HepG2 (cell line): ENCODE measurements around the gene DOCK11. TPM values are rescaled to one million over a fixed set of nuclear protein-coding genes. Genes with fewer than 3 reads are reported as not detected.

Experiments
- ATAC-seq: fragments of 200-7000 bp; cut with Tn5 transposase; 3 replicates; pipeline ENCODE4 v1.9.1; 2020; ENCODE audit warnings: mild to moderate bottlenecking, moderate library complexity
- BruUV-seq: library from RNA; stranded (reverse); fragments of 400-500 nt; replicated peaks from 2 replicates; lab custom pipeline; 2021; lab: Mats Ljungman, UMichigan
- CTCF ChIA-PET: fragments of 300-600 bp; formaldehyde crosslinking; extraction: SDS; loops from one replicate; lab custom pipeline; 2021; ENCODE audit warnings: low total read pairs, inconsistent platforms, low intra/inter-chr PET ratio; lab: Yijun Ruan, JAX
- POLR2A ChIA-PET: fragments of 350-600 bp; sonication (Branson Sonifier 250); formaldehyde crosslinking; loops from one replicate; lab custom pipeline; 2020; ENCODE audit warnings: antibody characterized with exemption, inconsistent platforms; lab: Yijun Ruan, JAX
- DNase-seq: peaks from one replicate; pipeline ENCODE4 v3.0.0-alpha.2; 2015; ENCODE audit warnings: low spot score
- FAIRE-seq: peaks from 3 replicates; lab custom pipeline; 2011; peaks lifted over from hg19 to GRCh38; lab: Jason Lieb, UNC
- H2AFZ ChIP-seq: one replicate; pipeline ENCODE4 v1.6.1; 2011; ENCODE audit warnings: low read length, inconsistent platforms
- H3K27ac ChIP-seq: fragments of 300-600 bp; 3 replicates; pipeline ENCODE4 v1.8.0; 2011; ENCODE audit warnings: mixed run types, mild to moderate bottlenecking, mixed read lengths, low read length, inconsistent platforms; ENCODE audit not compliant: insufficient read depth; ENCODE audit errors: extremely low read length
- H3K27me3 ChIP-seq, 2 experiments: fragments of 200-600 bp in 1 of 2; 2 replicates in 1 of 2; 3 replicates in 1 of 2; pipeline versions ENCODE4 v1.6.0 to v1.8.0; 2011; ENCODE audit warnings: low read length in 2 of 2, mild to moderate bottlenecking in 2 of 2, moderate library complexity in 2 of 2, inconsistent platforms in 1 of 2; ENCODE audit not compliant: insufficient read depth in 2 of 2, control insufficient read depth in 1 of 2
- H3K36me3 ChIP-seq, 2 experiments: fragments of 200-600 bp in 1 of 2; replicated peaks in 1 of 2; 2 replicates in 1 of 2; 3 replicates in 1 of 2; pipeline versions ENCODE4 v1.5.1 to v1.8.0; 2011; ENCODE audit warnings: low read length in 2 of 2, inconsistent platforms in 1 of 2; ENCODE audit not compliant: insufficient read depth in 2 of 2, control insufficient read depth in 1 of 2
- H3K4me1 ChIP-seq: 2 replicates; pipeline ENCODE4 v1.5.1; 2012; ENCODE audit warnings: low read length, inconsistent platforms; ENCODE audit not compliant: insufficient read depth
- H3K4me2 ChIP-seq: 2 replicates; pipeline ENCODE4 v1.6.0; 2011; ENCODE audit warnings: low read depth, low read length, inconsistent platforms
- H3K4me3 ChIP-seq, 3 experiments: fragments of 200-600 bp in 1 of 3; sonication (generic), shearing (Covaris generic) in 1 of 3; replicated peaks in 1 of 3; 2 replicates each; pipeline ENCODE4 v1.5.1; 2011 to 2016; ENCODE audit warnings: low read length in 3 of 3, inconsistent platforms in 2 of 3, low read depth in 2 of 3, mild to moderate bottlenecking in 2 of 3, control low read depth in 1 of 3, mixed read lengths in 1 of 3; ENCODE audit not compliant: insufficient read depth in 1 of 3
- H3K79me2 ChIP-seq: one replicate; pipeline ENCODE4 v1.6.1; 2011; ENCODE audit warnings: low read length, inconsistent platforms; ENCODE audit not compliant: insufficient read depth
- H3K9ac ChIP-seq: 2 replicates; pipeline ENCODE4 v1.6.0; 2011; ENCODE audit warnings: mild to moderate bottlenecking, low read depth, low read length, inconsistent platforms; ENCODE audit not compliant: insufficient read depth
- H3K9me3 ChIP-seq: 2 replicates; pipeline ENCODE4 v1.5.1; 2012; ENCODE audit warnings: mild to moderate bottlenecking, low read length
- H4K20me1 ChIP-seq: 2 replicates; pipeline ENCODE4 v1.6.0; 2011; ENCODE audit warnings: inconsistent platforms, mild to moderate bottlenecking, low read length, moderate library complexity; ENCODE audit not compliant: insufficient read depth
- CHCHD3 ChIP-seq: sonication (generic); formaldehyde crosslinking; IDR thresholded peaks from 2 replicates; pipeline ENCODE4 v1.8.0; 2022; ENCODE audit warnings: mild to moderate bottlenecking, missing genetic modification reagents, moderate library complexity
- E2F2 ChIP-seq: sonication (generic); formaldehyde crosslinking; IDR thresholded peaks from 2 replicates; pipeline ENCODE4 v1.4.0; 2020; ENCODE audit warnings: missing genetic modification reagents, borderline replicate concordance
- ELF4 ChIP-seq: sonication (generic); formaldehyde crosslinking; IDR thresholded peaks from 2 replicates; pipeline ENCODE4 v1.5.0; 2020; ENCODE audit warnings: missing genetic modification reagents, mild to moderate bottlenecking, moderate library complexity, borderline replicate concordance
- JUNB ChIP-seq: sonication (generic); formaldehyde crosslinking; IDR thresholded peaks from 2 replicates; pipeline ENCODE4 v1.8.0; 2022; ENCODE audit warnings: missing genetic modification reagents, mild to moderate bottlenecking, borderline replicate concordance
- KAT8 ChIP-seq: IDR thresholded peaks from 2 replicates; pipeline ENCODE4 v1.6.1; 2016; ENCODE audit warnings: missing genetic modification reagents, missing compliant biosample characterization
- NFIB ChIP-seq: sonication (generic); formaldehyde crosslinking; IDR thresholded peaks from 2 replicates; pipeline ENCODE4 v1.9.0; 2021; ENCODE audit warnings: missing genetic modification reagents, mild to moderate bottlenecking, borderline replicate concordance
- NKX3-1 ChIP-seq: sonication (generic); formaldehyde crosslinking; IDR thresholded peaks from 2 replicates; pipeline ENCODE4 v1.5.0; 2020; ENCODE audit warnings: missing genetic modification reagents
- RAD21 ChIP-seq: fragments of 450-650 bp; formaldehyde crosslinking; IDR thresholded peaks from 2 replicates; pipeline ENCODE4 v1.5.0; 2020; ENCODE audit warnings: mild to moderate bottlenecking
- RXRB ChIP-seq: IDR thresholded peaks from 2 replicates; pipeline ENCODE4 v1.6.1; 2016; ENCODE audit warnings: borderline replicate concordance, missing genetic modification reagents, missing compliant biosample characterization
- SCMH1 ChIP-seq: sonication (generic); formaldehyde crosslinking; IDR thresholded peaks from 2 replicates; pipeline ENCODE4 v1.9.0; 2021; ENCODE audit warnings: missing genetic modification reagents, mild to moderate bottlenecking, borderline replicate concordance
- SP4 ChIP-seq: sonication (generic); formaldehyde crosslinking; IDR thresholded peaks from 2 replicates; pipeline ENCODE4 v1.8.1; 2023; ENCODE audit warnings: mild to moderate bottlenecking, missing genetic modification reagents
- SUZ12 ChIP-seq: fragments of 150-350 bp; IDR thresholded peaks from 2 replicates; pipeline ENCODE4 v1.6.1; 2014; ENCODE audit warnings: low read depth, low read length
- ZMAT3 ChIP-seq: sonication (generic); formaldehyde crosslinking; conservative IDR thresholded peaks from 2 replicates; pipeline ENCODE4 v1.7.0; 2021; ENCODE audit warnings: missing genetic modification reagents
- ZNF142 ChIP-seq: sonication (generic); formaldehyde crosslinking; IDR thresholded peaks from 2 replicates; pipeline ENCODE4 v1.4.0; 2020; ENCODE audit warnings: missing genetic modification reagents
- ZNF207 ChIP-seq: fragments of 450-650 bp; IDR thresholded peaks from 2 replicates; pipeline ENCODE4 v1.6.1; 2016; ENCODE audit warnings: antibody characterized with exemption, borderline replicate concordance
- ZNF30 ChIP-seq: sonication (generic); formaldehyde crosslinking; IDR thresholded peaks from 2 replicates; pipeline ENCODE4 v1.5.0; 2020; ENCODE audit warnings: mild to moderate bottlenecking, missing genetic modification reagents
- ZNF431 ChIP-seq: sonication (generic); formaldehyde crosslinking; IDR thresholded peaks from 2 replicates; pipeline ENCODE4 v1.9.0; 2022; ENCODE audit warnings: missing genetic modification reagents, low read depth, mild to moderate bottlenecking, borderline replicate concordance
- ZNF672 ChIP-seq: sonication (generic); formaldehyde crosslinking; IDR thresholded peaks from 2 replicates; pipeline ENCODE4 v1.8.1; 2022; ENCODE audit warnings: missing genetic modification reagents
- WGBS: methylation state at CpG from one replicate; pipeline ENCODE4 v1.1.6; 2017; ENCODE audit warnings: low lambda C conversion rate; 5-methylcytosine and 5-hydroxymethylcytosine counted together
- in situ Hi-C: cut with HindIII; loops from 2 replicates; pipeline ENCODE4 v1.10.0; 2017; ENCODE audit warnings: low pct_unique_long_range_greater_than_20kb; ENCODE audit not compliant: extremely low pct_ligation_motif_present
- intact Hi-C: fragments of 100-400 bp; cut with micrococcal nuclease; formaldehyde crosslinking; loops from one replicate; pipeline ENCODE4 v1.10.0; 2022; ENCODE audit not compliant: unreplicated experiment
- polyA plus RNA-seq, 8 experiments: library from polyadenylated mRNA; depleted of rRNA in 3 of 8; stranded (reverse) in 7 of 8; unstranded in 1 of 8; fragments of >200 nt; fragmentation: Illumina TruSeq in 4 of 8; extraction: Trizol in 4 of 8; gene quantifications; 2 replicates each; pipeline versions ENCODE4 v1.2.1 to v1.2.3, GENCODE V29; 2011 to 2016; ENCODE audit warnings: low read depth in 4 of 8, missing spikeins in 1 of 8, mixed read lengths in 1 of 8; ENCODE audit not compliant: insufficient read depth in 1 of 8
- total RNA-seq, 5 experiments: library from RNA; depleted of rRNA; stranded (reverse); fragments of >200 nt; fragmentation: Illumina TruSeq; extraction: Trizol; gene quantifications; 2 replicates each; pipeline ENCODE4 v1.2.3, GENCODE V29; 2016; ENCODE audit warnings: low read depth in 1 of 5

DOCK11 gene
- total and polyA plus RNA-seq, 2 of the 13 experiments (the other 11 are each of a cell fraction or from before 2014, with no cell fraction given), result 0.02 to 0.12 TPM

GRCh38 chrX:118564498-118564897 lies 68.9 kb downstream of the DOCK11 start:
- no peaks in the 10 kb centered on the region for H3K9me3 ChIP-seq
- ATAC-seq (no peak), FAIRE-seq (no peak), DNase-seq (no peak)
- H3K79me2 ChIP-seq, result no peaks in the 10 kb centered on the region
- no peak overlapping the region for H3K4me2 ChIP-seq
- ChIA-PET POLR2A (no interaction called here), CTCF (no interaction called here)
- no peak for TF ChIP-seq ELF4
- TF ChIP-seq ZMAT3, result no peak
- TF ChIP-seq ZNF142 (CRISPR knock-in tag), result no peak
- TF ChIP-seq KAT8 (CRISPR knock-in tag), result no peak
- TF ChIP-seq NFIB (CRISPR knock-in tag), result no peak
- TF ChIP-seq ZNF30 (CRISPR knock-in tag), result no peak
- TF ChIP-seq SP4 (CRISPR knock-in tag), result no peak
- TF ChIP-seq RAD21 (CRISPR knock-in tag), result no peak
- no peak for TF ChIP-seq SCMH1 (CRISPR knock-in tag)
- TF ChIP-seq JUNB (CRISPR knock-in tag), result no peak
- TF ChIP-seq RXRB (CRISPR knock-in tag), result no peak
- TF ChIP-seq ZNF431 (CRISPR knock-in tag), result no peak
- no peak for TF ChIP-seq SUZ12
- TF ChIP-seq NKX3-1, result no peak
- no peak for TF ChIP-seq ZNF672
- no peak for TF ChIP-seq ZNF207
- no peak for TF ChIP-seq E2F2 (CRISPR knock-in tag)
- no peak for TF ChIP-seq CHCHD3
- no peak overlapping the region for H3K27ac ChIP-seq
- in situ Hi-C loops (no loop called here), intact Hi-C loops (no loop called here)
- H3K36me3 ChIP-seq, result no peaks in the 10 kb centered on the region
- no peaks in the 10 kb centered on the region for H3K27me3 ChIP-seq
- no TSS peak for BruUV-seq
- no peak overlapping the region for H3K4me3 ChIP-seq
- no peak overlapping the region for H3K9ac ChIP-seq
- H2AFZ ChIP-seq, result no peak overlapping the region
- no peaks in the 10 kb centered on the region for H3K4me1 ChIP-seq
- 59% methylated on average over 1 of the region's 1 CpG for WGBS
- no peaks in the 10 kb centered on the region for H4K20me1 ChIP-seq
